ENCODE data around the gene GADD45A.

The GADD45A gene

DNA sequence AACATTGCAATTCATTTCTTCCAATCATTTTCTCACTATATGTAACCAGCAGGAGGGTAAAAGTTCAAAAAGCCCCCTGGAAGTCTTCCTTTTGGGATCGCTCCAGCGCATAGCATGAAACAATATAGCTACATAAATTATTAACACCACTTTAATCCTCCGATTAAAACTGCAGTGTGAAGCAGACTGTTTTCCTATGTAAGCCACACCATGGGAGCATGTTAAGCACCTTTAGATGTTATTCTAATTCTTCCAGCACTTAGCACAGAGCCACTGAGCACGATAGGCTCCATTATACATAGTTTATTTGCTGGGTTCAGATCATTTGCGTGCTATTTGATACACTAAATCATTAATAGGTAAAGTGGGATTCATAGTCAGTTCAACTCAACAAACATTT is 18.4 kb upstream of the GADD45A start:
- DNase-seq (ENCODE audit: insufficient read length, low spot score) = no peak
- FAIRE-seq = no peak

DNA sequence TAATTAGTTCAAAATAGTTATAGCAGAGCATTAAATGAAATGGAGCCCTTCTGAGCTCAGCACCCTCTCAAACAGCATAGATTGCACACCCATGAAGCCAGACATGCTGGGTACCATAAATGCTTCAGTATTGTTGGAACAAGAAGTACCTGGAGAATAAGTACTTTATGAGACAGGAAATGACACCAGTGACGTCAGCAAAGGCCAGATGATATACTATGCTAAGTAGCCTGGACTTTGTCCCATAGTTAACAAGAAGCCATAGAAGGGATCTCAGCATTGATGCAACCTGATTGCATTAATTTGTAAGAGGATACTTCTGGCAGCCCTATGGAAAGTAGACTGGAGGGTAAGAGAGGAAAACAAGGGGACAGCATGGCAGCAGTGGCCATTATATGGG is 16.3 kb upstream of the GADD45A start:
- no peak for DNase-seq (ENCODE audit: insufficient read length, low spot score)
- no peak for FAIRE-seq

DNA sequence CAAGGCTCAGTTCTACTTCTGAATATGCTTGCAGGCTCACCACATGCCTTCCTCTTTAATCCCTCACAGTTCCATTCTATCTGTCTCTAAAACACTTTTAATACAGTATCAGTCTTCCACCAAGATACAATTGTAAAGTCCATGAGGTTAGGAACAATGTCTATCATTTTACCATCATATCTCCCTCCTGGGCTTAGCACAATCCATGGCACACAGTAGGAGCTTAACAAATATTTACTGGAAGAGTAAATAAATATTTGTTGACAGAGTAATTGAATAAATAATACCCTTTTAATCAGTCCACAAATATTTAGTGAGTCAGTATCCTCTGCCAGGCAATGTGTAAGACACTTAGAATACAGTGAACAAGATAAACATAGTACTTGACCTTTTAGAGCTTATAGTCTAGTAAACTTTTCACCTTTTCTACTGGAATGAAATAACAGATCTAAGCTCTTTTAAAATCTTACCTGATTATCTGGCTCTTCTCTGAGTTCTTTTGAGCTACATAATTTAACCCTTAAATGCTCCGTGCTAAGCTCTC is 12.7 kb upstream of the GADD45A start:
- FAIRE-seq (peak; percentile 23), DNase-seq (ENCODE audit: insufficient read length, low spot score) (no peak)

GRCh38 chr1:67673468-67674201 is 11.4 kb upstream of the GADD45A start:
- no peak for FAIRE-seq
- no peak for DNase-seq (ENCODE audit: insufficient read length, low spot score)

GRCh38 chr1:67674260-67675011 is 10.6 kb upstream of the GADD45A start:
- DNase-seq (ENCODE audit: insufficient read length, low spot score) (no peak), FAIRE-seq (no peak)

DNA sequence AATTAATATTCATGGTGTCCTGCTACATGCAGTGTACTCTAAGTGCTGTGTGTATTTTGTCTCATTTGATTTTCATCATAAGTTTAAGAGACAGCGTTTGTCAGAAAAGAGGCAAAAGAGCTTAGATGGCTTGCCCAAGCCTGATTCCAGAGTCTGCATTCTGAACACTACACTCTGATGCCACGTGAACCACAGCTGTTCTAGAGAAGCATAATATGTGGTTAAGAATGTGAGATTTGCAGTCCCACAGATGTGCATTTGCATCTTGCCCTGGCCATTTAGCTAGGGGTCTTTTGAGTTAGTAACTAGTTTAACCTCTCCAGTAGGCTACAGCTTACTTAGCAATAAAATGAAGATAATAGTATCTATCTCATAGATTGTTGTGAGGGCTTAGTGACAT is 9.2 kb upstream of the GADD45A start:
- FAIRE-seq = no peak
- no peak for DNase-seq (ENCODE audit: insufficient read length, low spot score)

GRCh38 chr1:67676287-67676686 is 8.7 kb upstream of the GADD45A start:
- DNase-seq (ENCODE audit: insufficient read length, low spot score) (no peak), FAIRE-seq (no peak)

DNA sequence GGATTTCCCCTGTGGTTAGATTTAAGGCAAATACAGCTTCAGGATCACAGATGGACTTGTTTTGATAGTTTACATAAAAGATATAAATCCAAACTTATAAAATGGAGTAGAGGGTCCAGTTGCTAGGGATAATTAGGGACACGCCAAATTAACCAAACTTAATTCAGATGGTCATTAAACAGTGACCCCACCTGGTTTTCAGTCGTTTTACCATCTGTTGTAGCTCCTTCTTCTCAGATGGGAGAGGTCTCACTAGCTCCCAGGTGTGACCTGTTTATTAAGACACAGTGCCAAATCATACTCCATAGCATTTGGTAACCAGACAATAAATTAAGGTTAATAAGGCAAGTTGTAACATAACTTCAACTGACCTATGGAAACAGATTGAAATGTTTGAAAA is 8.1 kb upstream of the GADD45A start:
- DNase-seq (ENCODE audit: insufficient read length, low spot score) = no peak
- FAIRE-seq = no peak

DNA sequence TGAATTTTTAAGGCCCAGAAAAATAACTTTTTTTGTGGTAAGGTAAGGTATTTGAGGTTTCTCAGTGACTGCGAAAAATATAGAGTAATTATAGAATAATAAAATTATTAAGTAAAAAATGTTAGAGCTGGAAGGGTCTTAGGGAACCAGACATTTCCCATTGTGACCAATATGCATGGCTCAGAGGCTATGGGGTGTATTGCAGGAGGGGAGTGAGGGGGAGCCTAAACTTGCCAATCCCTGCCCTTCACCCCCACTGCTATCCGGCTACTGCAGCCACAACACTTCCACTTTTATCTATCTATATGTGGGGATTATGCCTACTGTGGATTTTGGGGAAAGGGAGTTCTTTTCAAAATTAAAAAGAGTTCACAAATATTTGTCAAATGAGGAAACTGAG is 7.6 kb upstream of the GADD45A start:
- FAIRE-seq (no peak), DNase-seq (ENCODE audit: insufficient read length, low spot score) (no peak)

DNA sequence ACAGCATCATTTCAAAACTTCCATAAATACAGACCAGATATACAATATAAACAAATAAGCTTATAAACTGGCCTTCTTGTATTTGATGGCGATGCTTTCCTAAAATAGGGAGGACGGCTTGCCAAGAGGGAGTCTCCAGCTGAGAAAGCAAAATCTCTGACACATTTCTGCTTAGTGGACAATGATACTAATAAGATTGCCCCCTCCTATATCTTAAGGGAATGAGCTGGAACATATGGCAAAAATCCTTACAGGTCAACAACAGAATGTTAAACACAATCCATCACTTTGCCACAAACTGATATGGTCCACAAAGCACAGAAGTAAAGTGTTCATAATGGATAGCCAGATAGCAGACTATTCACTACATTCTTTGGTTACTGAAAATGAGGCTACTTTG is 7.1 kb upstream of the GADD45A start:
- FAIRE-seq (no peak), DNase-seq (ENCODE audit: insufficient read length, low spot score) (no peak)

- FAIRE-seq (no peak), DNase-seq (ENCODE audit: insufficient read length, low spot score) (no peak)
Measured at GRCh38 chr1:67679691-67680090, 5.3 kb upstream of the GADD45A start.

DNA sequence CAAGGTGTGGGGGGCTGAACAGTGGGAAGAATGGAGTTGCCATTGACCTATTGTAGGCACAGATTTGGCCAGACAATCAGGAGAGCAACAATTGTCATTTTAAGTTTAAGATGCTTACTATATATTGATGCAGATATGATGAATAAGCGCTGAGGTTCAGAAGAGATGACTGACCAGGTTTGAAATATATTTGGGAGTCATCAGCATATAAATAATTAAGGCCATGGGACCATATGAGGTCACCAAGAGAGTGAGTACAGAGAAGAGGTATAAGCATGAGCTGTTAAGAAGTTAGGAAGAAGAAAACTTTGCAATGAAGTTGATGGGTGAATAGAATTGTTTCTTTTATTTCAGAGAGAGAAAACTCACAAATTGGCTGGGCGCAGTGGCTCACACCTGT is 4.5 kb upstream of the GADD45A start:
- DNase-seq (ENCODE audit: insufficient read length, low spot score) (no peak), FAIRE-seq (no peak)

DNA sequence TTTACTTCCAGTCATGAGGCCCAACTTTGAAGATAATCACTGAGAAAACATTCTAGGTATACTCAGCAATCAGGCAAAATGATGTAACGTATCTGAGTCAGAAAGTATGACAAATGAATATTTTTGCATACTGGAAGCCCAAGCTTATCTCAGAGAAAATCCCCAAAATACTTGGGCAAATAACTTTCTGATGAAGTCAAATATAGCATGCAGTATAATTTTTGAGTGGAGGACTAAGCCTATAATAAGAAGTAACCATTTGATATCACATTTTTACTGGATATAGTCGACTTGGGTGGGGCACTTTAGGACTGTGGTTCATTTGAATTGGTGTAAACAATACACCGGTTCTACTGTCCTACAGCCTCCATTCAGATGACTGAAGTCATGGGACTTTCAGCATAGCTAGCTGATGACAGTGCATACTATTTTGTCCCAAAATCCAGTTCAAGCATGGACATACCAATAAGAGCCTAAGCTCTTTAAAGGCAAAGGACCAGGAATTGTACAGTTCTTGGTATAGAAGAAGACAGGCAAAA is 2.3 kb upstream of the GADD45A start:
- no peak for FAIRE-seq
- DNase-seq (ENCODE audit: insufficient read length, low spot score) = no peak

GRCh38 chr1:67683316-67683715 is 1.7 kb upstream of the GADD45A start:
- no peak for DNase-seq (ENCODE audit: insufficient read length, low spot score)
- FAIRE-seq = no peak

DNA sequence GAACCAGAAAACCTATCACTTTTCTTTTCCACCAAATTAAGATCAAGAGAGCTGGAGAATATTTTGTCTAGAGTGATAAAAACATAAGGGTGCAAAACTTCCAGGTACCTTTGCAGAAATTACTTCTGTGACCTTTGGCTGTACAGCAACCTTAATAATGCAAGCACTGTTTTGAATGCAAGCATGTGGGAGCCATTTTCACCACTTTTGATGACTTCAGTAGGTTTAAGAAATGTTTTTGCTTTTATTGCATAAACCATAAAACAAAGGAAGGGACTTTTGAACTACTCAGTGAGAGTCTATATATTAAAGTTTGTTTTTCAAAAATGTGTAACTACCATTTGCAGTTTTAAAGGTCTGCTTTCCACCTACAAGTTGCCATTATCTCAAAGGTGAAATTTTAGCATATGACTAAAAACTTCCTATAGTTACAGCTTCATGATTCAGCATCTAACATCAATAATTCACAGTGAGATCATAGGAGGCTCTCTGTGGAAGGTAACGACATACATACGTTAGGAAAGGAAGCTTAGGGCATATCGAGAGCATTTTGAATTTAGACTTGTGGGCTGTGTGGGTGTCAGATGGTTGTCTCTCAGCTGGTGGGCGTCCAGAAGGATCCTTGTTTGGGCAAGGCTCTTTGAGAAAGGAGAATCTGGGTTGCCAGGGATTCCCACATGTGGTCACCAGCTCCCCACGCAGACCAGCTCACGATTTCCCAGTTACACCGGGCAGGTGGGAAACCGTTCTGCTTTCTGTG is 1.1 kb upstream of the GADD45A start:
- peak; percentile 23 for FAIRE-seq
- DNase-seq (ENCODE audit: insufficient read length, low spot score) = no peak

- DNase-seq (ENCODE audit: insufficient read length, low spot score) = no peak
- peak; percentile 4 for FAIRE-seq
Measured at GRCh38 chr1:67684526-67685066, 405 bp upstream of the GADD45A start.

- DNase-seq (ENCODE audit: insufficient read length, low spot score) = peak; percentile 21
Measured at GRCh38 chr1:67685558-67686266, 711 bp downstream of the GADD45A start.

GRCh38 chr1:67686267-67687197 is 1.5 kb downstream of the GADD45A start:
- FAIRE-seq (peak; percentile 67), DNase-seq (ENCODE audit: insufficient read length, low spot score) (peak; percentile 22)

More at GRCh38 chr1:67685558-67686266, 711 bp downstream of the GADD45A start:
- FAIRE-seq = peak; percentile 23

GRCh38 chr1:67687198-67687545 is 2.2 kb downstream of the GADD45A start:
- peak; percentile 35 for FAIRE-seq
- no peak for DNase-seq (ENCODE audit: insufficient read length, low spot score)
